Common myeloid progenitor, CD34-positive (primary cell): ENCODE results near the gene PARVA.

Experiments used
- CTCF ChIA-PET: fragments of 350-600 bp; sonication (Branson Sonifier 250); formaldehyde crosslinking; loops from one replicate; lab custom pipeline; 2021; ENCODE audit warnings: antibody characterized with exemption; lab: Charles Lee
- POLR2A ChIA-PET: fragments of 350-600 bp; sonication (Branson Sonifier 250); formaldehyde crosslinking; loops from one replicate; lab custom pipeline; 2021; ENCODE audit warnings: antibody characterized with exemption; lab: Charles Lee
- DNase-seq, 3 donors: peaks; one replicate each; pipeline versions ENCODE4 v3.0.0 to v3.0.0-alpha.2; 2013
- H3K27ac ChIP-seq, 2 experiments: 1 replicate in 1 of 2; 2 replicates in 1 of 2; pipeline ENCODE4 v1.7.0; 2013; ENCODE audit warnings: inconsistent platforms in 2 of 2, low read length in 2 of 2, mild to moderate bottlenecking in 2 of 2, low read depth in 1 of 2, moderate library complexity in 1 of 2; ENCODE audit not compliant: severe bottlenecking in 2 of 2, insufficient read depth in 1 of 2, poor library complexity in 1 of 2
- H3K27me3 ChIP-seq, 5 experiments: replicated peaks in 2 of 5; 1 replicate in 3 of 5; 2 replicates in 2 of 5; pipeline versions ENCODE4 v1.6.1 to v1.7.0; 2013; ENCODE audit warnings: low read length in 4 of 5, mild to moderate bottlenecking in 2 of 5, moderate library complexity in 2 of 5, inconsistent platforms in 1 of 5; ENCODE audit not compliant: insufficient read depth in 5 of 5, control insufficient read depth in 4 of 5
- H3K36me3 ChIP-seq, 4 experiments: 1 replicate in 2 of 4; 2 replicates in 2 of 4; pipeline versions ENCODE4 v1.6.1 to v1.7.0; 2013; ENCODE audit warnings: low read length in 3 of 4, control low read depth in 1 of 4, mild to moderate bottlenecking in 1 of 4; ENCODE audit not compliant: control insufficient read depth in 4 of 4, insufficient read depth in 4 of 4
- H3K4me1 ChIP-seq, 4 experiments: 1 replicate in 3 of 4; 2 replicates in 1 of 4; pipeline versions ENCODE4 v1.6.1 to v1.7.1; 2013; ENCODE audit warnings: low read length in 3 of 4, mild to moderate bottlenecking in 3 of 4, control low read depth in 1 of 4, inconsistent platforms in 1 of 4, moderate library complexity in 1 of 4; ENCODE audit not compliant: control insufficient read depth in 4 of 4, insufficient read depth in 4 of 4; ENCODE audit errors: control extremely low read depth in 1 of 4
- H3K4me3 ChIP-seq, 7 experiments: 1 replicate in 4 of 7; 2 replicates in 3 of 7; pipeline versions ENCODE4 v1.5.1 to v1.7.0; 2013; ENCODE audit warnings: mild to moderate bottlenecking in 7 of 7, low read length in 6 of 7, moderate library complexity in 6 of 7, inconsistent platforms in 2 of 7, low read depth in 2 of 7, control low read depth in 1 of 7; ENCODE audit not compliant: insufficient read depth in 4 of 7, control insufficient read depth in 1 of 7; ENCODE audit errors: extremely low read depth in 1 of 7
- H3K9me3 ChIP-seq, 5 experiments: 1 replicate in 4 of 5; 2 replicates in 1 of 5; pipeline versions ENCODE4 v1.6.1 to v1.7.1; 2013; ENCODE audit warnings: low read length in 4 of 5, mild to moderate bottlenecking in 2 of 5, inconsistent platforms in 1 of 5, low read depth in 1 of 5, moderate library complexity in 1 of 5; ENCODE audit not compliant: control insufficient read depth in 4 of 5, insufficient read depth in 2 of 5; ENCODE audit errors: control extremely low read depth in 1 of 5
- WGBS: methylation state at CpG from one replicate; pipeline ENCODE4 v1.1.5; 2013; ENCODE audit not compliant: insufficient coverage; 5-methylcytosine and 5-hydroxymethylcytosine counted together

PARVA gene

DNA sequence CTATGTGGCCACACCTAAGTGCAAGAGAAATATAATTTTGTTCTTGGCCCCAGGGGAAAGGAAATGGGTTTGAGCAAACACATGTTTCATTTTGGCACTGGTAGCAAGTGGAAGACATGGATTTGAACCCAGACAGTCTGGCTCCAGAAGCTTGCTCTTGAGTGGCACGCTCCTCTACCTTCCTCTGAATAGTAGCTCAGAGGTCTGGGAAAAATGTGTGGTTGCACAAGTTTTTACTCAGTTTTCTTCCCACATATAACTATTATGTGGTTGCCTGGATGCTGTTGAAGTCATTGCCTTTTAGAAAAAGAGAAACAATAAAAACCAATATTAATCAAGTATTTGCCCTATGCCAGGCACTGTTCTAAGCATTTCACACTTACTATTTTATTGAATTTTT, 16.3 kb downstream of the PARVA start:
- H3K9me3 ChIP-seq, result peaks cover 0 to 10% (median 0%) of the 10 kb centered on the region in 5 experiments
- no peak overlapping the region for H3K27ac ChIP-seq
- CTCF ChIA-PET, result interaction anchor here (1.0 kb wide), 1 partner anchor 20 kb away, joined by 3 read pairs; no protein-coding TSS in a partner anchor
- H3K4me3 ChIP-seq, result no peak overlapping the region
- POLR2A ChIA-PET, result no interaction called here
- no CpG with 5 or more reads among the region's 1 CpG for WGBS
- H3K4me1 ChIP-seq, result no peaks in the 10 kb centered on the region
- no peaks in the 10 kb centered on the region for H3K36me3 ChIP-seq
- DNase-seq, result no peak
- H3K27me3 ChIP-seq, result peaks cover 0 to 15% (median 8%) of the 10 kb centered on the region in 5 experiments

DNA sequence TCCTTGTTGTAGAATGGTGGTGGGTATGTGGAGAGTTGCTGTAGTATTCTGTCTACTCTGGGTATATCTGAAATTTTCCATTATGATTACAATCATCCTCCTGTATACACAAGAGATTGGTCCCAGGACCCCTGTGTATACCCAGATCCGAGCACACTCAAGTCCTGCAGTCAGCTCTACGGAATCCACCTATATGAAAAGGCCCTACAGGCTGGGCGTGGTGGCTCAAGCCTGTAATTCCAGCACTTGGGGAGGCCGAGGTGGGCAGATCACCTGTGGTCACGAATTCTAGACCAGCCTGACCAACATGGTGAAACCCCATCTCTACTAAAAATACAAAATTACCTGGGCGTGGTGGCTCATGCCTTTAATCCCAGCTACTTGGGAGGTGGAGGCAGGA, 17.2 kb downstream of the PARVA start:
- Histone ChIP-seq H3K9me3 (peaks cover 0 to 10% (median 0%) of the 10 kb centered on the region in 5 experiments), H3K27ac (no peak overlapping the region), H3K4me3 (no peak overlapping the region), H3K27me3 (peaks cover 0 to 9% (median under 1%) of the 10 kb centered on the region in 5 experiments), H3K4me1 (no peaks in the 10 kb centered on the region), H3K36me3 (no peaks in the 10 kb centered on the region)
- no peak for DNase-seq
- ChIA-PET POLR2A (no interaction called here), CTCF (interaction anchor here (1.0 kb wide), 1 partner anchor 19 kb away, joined by 3 read pairs; no protein-coding TSS in a partner anchor)
- 96% methylated on average over 4 of the region's 6 CpGs for WGBS

DNA sequence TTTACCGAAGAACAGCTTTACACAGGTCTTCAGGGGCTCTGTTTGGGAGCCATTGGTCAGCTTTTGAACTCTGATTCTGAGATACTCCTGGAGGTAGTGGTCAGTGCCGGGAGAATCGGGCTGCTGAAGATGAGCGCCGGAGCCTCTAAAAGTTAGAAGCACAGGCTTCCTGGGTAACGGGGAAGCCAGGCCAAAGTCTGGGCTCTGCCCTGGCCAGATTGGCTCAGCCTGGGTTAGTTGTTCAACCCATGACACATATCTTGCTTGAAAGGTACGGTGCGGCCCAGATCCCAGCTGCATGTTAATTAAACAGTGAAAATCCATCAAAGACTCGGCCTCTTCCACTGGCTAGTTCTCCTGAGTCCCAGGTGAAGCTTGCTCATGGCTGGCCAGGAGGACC, 18.0 kb downstream of the PARVA start:
- H3K9me3 ChIP-seq, result peaks cover 0 to 10% (median 0%) of the 10 kb centered on the region in 5 experiments
- H3K4me3 ChIP-seq, result no peak overlapping the region
- peaks cover 0 to 8% (median 0%) of the 10 kb centered on the region in 5 experiments for H3K27me3 ChIP-seq
- no peak for DNase-seq
- CTCF ChIA-PET, result interaction anchor here (0.7 to 1.8 kb wide), 2 partner anchors 15 to 17 kb away, joined by 3 to 4 read pairs; no protein-coding TSS in a partner anchor
- no peak overlapping the region for H3K27ac ChIP-seq
- H3K36me3 ChIP-seq, result no peaks in the 10 kb centered on the region
- POLR2A ChIA-PET, result no interaction called here
- no peaks in the 10 kb centered on the region for H3K4me1 ChIP-seq
- over 99% methylated on average over 9 of the region's 9 CpGs for WGBS

DNA sequence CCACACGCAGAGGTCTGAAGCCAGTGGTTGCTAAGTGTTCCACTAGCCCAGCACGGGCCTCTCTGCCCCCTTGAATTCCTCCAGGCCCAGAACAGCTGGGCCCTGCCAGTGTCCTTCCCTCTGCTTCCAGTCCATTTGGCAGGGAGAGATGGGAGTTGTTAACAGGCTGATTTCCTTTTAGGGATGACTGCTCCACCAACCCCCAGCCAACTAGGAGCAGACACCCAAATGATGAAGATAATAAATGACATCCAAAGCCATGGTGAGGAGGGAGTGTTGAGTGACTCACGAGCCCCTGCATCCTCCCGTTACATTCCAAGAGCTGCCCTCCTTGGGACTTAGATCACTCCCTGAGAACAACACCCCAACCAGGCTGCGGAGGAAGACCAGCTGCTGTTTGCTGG, 20.6 kb downstream of the PARVA start:
- WGBS, result 82% methylated on average over 3 of the region's 5 CpGs
- ChIA-PET CTCF (no interaction called here), POLR2A (no interaction called here)
- no peak overlapping the region for H3K4me3 ChIP-seq
- peaks cover 0 to 6% (median 4%) of the 10 kb centered on the region in 5 experiments for H3K27me3 ChIP-seq
- no peak for DNase-seq
- H3K9me3 ChIP-seq, result peaks cover 0 to 10% (median 0%) of the 10 kb centered on the region in 5 experiments
- H3K36me3 ChIP-seq, result no peaks in the 10 kb centered on the region
- no peaks in the 10 kb centered on the region for H3K4me1 ChIP-seq
- no peak overlapping the region for H3K27ac ChIP-seq

DNA sequence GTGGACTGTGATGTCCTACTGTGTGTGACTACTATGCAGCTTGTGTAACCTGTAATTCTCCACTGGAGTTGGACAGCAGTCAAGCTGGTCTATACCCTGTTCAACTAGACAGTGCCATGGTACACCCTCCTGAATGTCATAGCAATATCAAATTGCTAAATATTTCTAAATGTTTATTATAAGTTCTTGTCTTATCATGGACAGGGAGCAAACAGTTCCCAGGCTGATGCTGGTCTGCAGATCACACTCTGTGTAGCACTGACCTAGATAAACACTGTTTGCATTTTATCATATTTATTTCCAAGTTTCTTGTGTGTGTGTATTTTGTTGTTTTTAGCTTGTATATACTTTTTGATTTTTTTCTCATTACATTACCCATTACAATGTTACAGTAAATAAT, 22.0 kb downstream of the PARVA start:
- H3K4me1 ChIP-seq, result no peaks in the 10 kb centered on the region
- no peaks in the 10 kb centered on the region for H3K36me3 ChIP-seq
- peaks cover 0 to 7% (median 0%) of the 10 kb centered on the region in 5 experiments for H3K9me3 ChIP-seq
- no peak for DNase-seq
- no peak overlapping the region for H3K27ac ChIP-seq
- H3K4me3 ChIP-seq, result no peak overlapping the region
- peaks cover 0 to 8% (median 4%) of the 10 kb centered on the region in 5 experiments for H3K27me3 ChIP-seq
- ChIA-PET POLR2A (no interaction called here), CTCF (no interaction called here)

DNA sequence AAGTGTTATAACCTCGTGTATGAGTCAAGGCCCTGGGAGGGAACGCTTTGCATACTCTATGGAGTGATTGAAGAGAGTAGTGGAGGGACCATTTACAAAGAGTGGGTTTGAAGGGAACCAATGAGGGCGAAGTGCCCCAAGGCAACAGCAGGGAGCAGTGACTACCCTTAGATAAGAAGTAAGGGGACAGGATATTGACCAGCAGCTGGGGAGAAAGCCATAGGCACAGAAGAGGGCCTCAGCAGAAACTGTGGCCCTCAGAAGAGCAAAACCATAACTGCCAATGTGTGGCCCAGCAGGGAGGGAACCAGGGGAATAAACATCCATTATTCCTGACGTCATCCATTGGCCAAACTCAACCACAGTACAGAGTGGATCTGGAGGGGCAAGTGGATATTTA, 24.7 kb downstream of the PARVA start:
- POLR2A ChIA-PET, result no interaction called here
- H3K4me3 ChIP-seq, result no peak overlapping the region

DNA sequence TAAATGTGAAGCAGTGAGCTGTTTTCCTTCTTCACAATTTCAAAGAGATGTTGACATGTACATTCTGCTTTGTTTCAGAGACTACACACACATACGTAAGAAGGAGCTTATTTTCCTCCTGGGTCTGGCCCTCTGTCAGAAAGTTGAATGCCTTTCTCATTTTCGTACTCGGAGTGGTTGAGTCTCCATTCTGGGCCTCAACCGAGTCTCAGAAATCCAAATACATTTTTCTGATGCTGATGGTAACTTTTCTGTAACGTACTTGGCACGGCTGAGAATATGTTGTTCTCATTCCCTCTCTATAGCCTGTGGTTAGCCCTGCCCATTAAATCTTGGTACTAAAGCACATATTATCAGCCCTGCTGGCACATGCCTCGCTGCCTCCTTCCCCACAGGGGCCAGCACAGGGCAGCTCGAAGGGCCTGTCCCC, 25.3 kb downstream of the PARVA start:
- Histone ChIP-seq H3K36me3 (no peaks in the 10 kb centered on the region), H3K9me3 (no peaks in the 10 kb centered on the region), H3K27me3 (peaks cover 0 to 8% (median 4%) of the 10 kb centered on the region in 5 experiments), H3K4me3 (no peak overlapping the region), H3K4me1 (no peaks in the 10 kb centered on the region), H3K27ac (no peak overlapping the region)
- ChIA-PET POLR2A (no interaction called here), CTCF (interaction anchor here (1.2 kb wide), 1 partner anchor 9 kb away, joined by 4 read pairs; no protein-coding TSS in a partner anchor)
- WGBS, result 91% methylated on average over 8 of the region's 8 CpGs
- DNase-seq, result no peak

More for the DNA sequence above, 24.7 kb downstream of the PARVA start:
- CTCF ChIA-PET, result no interaction called here
- Histone ChIP-seq H3K9me3 (no peaks in the 10 kb centered on the region), H3K4me1 (no peaks in the 10 kb centered on the region), H3K27ac (no peak overlapping the region), H3K36me3 (no peaks in the 10 kb centered on the region), H3K27me3 (peaks cover 0 to 8% (median 4%) of the 10 kb centered on the region in 5 experiments)
- WGBS, result 92% methylated on average over 4 of the region's 4 CpGs
- DNase-seq, result no peak
